Measurements from ENCODE around the gene COL5A1.
"Not testable (repeated sequence)": the region's sequence is repeated elsewhere in the genome, so short reads cannot be mapped to it uniquely, and the experiment has no call there.

COL5A1 gene

DNA sequence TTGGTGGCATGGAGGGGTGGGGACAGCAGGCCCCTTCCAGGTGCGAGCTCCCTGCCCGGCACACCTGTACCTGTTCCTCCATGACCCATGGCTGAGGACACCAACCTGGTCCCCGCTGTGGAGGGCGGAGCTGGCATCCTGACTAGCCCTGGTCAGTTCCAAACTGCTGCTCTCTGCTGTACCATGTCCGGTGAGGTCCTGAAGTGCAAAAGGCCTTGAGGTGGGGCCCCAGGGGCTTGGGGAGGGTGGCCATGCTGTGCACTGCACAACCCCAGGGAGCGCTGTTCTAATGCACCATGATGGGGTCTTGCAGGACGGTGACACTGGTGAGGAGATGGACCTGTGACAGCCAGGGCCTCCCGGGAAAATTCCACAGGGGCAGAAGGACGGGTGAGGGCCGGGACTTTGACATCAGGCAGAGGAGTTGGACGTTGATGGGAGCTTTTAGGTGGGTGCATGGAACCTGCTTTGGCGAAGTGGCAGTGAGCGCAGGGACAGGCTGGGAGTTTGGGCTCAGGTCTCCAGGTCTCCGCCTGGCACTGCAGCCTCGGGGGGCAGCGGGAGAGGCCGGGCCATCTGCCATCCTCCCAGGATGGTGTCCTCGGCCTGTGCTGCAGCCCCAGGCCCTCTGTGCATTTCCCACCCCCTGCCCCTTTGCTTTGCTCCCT lies 38.9 kb downstream of the COL5A1 start:
- no peak for DNase-seq

DNA sequence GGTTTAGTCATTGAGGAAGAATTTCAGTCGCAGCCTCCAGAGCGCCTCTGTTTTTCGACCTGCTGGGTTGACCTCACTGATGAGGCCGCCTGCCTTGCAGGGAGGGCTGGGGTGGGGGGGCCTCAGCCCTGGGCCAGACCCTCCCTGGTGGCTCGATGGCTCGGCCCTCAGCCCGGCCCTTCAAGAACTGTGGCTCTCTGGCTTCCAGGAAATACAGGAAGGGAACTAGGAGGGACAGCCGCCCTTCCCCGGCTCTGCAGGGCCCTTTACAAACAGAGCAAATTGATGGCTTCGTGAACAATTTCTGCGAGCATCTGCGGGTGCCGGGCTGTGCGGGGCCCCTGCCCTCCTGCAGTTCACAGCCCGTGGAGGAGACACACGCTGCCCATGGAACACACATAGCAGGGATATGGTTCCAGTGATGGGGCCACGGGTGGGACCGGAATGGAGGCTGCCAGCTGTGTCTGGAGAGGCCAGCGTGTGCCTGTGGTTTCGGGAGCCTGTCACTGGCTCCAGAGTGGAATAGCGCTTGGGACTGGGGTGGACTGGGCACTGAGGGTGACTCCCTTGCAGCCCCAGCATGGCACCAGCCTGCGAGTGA lies 39.6 kb downstream of the COL5A1 start:
- DNase-seq = no peak

DNA sequence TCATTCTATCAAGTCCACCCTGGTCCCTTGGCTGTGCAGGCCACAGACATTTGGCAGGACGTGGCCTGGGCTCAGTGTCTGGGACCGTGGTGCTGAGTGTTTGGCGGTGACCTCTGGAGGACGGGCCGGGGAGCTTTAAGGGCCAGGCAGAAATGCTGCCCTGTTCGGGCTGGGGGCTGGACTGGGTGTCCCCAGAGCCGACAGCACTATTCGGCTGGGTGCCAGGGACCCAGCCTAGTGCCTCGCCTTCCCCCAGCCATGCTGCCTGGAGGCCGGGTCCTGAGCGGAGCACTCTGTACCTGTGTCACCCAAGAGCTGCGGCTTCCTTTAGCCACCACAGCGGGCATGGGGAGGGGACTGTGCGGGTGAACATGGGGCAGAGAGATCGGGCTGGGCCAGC lies 40.4 kb downstream of the COL5A1 start:
- DNase-seq = no peak

DNA sequence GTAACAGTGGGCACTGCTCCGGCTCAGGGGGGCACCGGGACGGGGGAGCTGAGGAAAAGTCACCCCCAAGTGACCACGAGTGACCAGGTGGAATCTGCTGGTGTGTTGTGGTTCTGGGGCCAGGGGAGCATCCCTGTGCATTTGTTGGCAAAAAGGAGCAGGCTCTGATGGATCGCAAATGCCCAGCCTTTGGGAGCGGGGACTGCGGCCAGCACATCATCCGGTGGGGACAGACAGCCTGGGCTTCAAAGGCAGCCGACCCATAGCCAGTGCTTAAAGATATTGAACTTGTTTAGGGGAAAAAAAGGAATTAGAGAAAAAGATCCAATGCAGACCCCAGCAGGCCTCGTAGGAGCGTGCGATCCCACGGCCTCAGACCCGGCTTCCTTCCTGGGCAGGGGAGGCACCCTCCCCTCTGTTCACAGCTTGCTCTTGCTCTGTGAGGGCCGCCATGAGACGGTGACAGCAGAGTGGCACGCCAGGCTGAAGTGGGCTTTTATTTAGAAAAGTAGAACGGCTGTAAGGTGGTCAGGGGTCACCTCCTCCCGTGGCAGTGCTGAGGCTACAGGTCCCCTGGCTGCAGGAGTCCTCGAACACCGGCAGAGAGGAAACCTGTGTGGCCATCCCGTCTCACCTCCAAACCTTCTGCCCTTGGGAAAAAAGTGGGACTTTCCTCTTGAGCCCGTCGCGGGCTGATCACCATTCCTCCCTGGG lies 41.2 kb downstream of the COL5A1 start:
- no peak for DNase-seq

DNA sequence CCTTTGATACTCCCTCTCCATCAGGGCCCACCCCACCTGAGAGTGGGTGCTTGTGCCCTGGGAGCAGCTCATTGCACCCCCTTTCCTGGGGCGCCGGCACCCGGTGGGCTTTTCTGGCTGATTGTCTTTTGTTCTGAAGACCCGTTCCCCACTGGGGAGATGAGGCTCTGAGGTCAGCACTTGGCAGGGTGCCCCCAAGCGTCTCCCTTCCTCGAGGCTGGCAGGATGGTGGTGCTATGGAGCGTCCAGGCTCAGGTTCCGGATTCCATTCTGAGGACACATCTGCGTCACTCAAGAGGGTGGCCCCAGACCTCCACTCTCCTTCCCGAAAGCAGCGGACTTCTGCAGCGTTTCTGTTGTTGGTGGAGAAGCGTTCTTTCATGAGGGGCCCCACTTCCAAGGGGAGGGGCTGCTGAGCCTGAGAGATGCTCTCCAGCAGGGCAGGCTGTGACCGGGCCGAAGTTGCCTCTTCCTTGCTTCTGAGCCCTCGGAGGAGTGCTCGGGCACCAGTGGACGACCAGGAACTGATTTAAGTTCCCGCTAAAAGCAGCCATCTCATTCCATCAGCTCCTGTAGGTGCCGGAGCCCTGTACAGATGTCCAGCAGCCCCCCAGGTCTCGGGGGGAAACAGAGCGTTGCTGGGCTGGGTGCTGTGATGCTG lies 42.2 kb downstream of the COL5A1 start:
- DNase-seq = no peak

GRCh38 chr9:134684375-134684723 lies 42.7 kb downstream of the COL5A1 start:
- DNase-seq = no peak

DNA sequence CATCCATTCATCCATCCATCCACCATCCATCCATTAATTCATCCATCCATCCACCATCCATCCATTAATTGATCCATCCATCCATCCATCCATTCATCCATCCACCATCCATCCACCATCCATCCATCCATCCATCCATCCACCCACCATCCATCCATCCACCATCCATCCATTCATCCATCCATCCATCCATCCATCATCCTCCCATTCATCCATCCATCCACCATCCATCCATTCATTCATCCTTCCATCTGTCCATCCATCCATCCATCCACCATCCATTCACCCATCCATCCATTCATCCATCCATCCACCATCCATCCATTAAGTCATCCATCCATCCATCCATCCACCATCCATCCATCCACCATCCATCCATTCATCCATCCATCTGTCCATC lies 43.3 kb downstream of the COL5A1 start:
- DNase-seq = not testable (repeated sequence)

GRCh38 chr9:134685784-134686183 lies 44.2 kb downstream of the COL5A1 start:
- DNase-seq = no peak

DNA sequence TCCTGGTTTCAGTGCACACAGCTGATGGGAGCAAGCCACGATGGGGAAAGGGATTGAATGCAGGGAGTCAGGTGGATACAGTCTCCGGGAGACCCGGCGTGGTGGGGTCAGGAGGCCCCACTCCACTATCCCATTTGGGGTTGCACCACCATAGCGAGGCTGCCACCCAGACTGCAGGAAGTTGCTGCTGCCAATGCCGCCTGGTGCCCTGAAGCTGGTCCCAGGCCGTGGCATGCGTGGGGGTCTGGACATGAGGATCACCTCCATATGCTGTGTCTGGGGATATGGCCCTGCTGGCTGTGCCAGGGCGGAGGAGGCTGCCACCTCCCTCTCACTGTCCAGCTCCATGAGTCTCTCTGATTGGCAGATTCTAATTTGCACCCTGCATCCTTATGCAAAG lies 45.3 kb downstream of the COL5A1 start:
- DNase-seq = no peak

DNA sequence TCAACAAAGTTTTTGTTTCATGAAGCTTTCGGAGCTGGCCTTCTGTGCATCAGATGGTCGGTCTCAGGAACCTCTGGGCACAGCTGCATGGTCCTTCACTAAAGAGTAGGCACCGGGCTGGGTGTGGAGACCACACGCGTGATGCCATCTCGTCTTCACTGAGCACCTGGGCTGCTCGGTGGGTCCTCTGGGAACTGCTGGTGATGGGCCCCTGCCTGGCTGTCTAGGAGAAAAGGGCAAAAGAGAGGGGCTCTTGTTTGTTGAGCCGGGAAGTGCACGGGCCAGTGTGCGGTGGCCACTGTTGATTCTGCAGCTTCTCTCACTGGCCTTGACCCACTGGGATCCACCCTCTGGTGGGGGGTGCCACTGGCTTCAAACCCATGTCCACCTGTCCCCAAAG lies 46.0 kb downstream of the COL5A1 start:
- no peak for DNase-seq

GRCh38 chr9:134688231-134688630 lies 46.6 kb downstream of the COL5A1 start:
- no peak for DNase-seq

DNA sequence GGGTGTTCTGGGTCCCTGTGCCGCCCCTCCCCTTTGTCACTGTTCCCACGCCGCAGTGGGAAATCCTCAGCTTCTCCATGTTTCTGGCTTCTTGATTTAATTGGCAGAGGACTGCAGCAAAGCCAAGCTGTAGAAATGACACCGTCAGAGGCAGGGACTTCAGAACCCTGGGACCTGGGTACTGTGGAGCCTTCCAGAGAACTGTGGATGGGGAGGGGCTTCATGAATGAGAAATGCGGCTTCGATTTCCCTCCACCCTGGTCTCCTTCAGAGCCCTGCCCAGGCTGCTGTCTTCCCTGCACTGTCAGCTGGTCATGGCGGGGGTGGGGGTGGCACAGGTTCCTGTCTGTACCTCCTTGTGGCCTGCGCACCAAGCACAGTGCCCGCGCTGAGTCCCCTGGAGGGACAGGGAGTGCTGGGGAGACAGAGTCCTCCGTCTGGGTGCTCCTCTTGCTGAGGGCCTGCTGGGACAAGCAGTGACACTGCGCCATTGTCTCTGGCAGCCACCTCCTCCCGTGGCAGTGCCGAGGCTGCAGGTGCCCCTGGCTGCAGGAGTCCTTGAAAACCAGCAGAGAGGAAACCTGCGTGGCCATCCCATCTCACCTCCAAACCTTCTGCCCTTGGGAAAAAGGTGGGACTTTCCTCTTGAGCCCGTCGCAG lies 47.2 kb downstream of the COL5A1 start:
- DNase-seq = no peak

DNA sequence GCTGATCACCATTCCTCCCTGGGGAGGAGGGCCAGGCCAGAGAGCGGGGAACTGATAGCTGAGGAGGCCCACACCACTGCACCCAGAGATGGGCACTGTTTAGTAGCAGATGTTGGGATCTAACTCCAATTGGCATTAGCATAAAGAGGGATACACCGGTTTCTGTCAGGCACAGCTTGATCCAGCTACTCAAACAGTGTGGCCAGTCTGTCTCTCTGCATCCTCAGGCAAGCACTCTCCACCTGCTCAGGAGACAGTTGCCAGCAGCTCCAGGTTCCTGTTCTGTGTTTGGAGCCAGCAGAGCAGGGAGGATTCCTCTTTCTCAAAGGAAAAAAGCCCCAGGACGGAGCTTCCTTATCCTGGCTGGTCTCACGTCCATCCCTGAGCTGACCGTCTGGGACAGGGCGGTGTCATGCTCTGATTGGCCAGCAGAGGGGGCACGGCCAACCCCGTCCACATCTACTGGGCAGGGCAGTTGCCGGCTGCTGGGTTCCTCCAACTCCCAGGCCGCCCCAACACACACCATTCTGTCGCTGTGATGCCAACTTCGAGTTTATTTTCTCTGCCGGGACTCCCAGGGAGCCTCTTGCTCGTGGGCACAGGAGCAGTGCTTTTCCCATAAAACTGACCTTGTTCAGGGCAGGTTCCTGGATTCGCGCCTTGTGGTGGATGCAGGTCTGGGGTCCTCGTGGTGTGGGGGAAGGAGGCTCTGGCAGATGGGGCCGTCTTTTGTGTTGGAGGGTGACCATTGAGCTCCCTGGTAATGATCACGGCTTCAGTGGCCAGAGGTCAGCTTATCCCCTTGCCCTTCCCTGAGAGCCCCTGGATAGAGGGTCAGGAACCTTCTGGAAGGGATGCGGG lies 47.9 kb downstream of the COL5A1 start:
- DNase-seq = peak; percentile 5 to 6

DNA sequence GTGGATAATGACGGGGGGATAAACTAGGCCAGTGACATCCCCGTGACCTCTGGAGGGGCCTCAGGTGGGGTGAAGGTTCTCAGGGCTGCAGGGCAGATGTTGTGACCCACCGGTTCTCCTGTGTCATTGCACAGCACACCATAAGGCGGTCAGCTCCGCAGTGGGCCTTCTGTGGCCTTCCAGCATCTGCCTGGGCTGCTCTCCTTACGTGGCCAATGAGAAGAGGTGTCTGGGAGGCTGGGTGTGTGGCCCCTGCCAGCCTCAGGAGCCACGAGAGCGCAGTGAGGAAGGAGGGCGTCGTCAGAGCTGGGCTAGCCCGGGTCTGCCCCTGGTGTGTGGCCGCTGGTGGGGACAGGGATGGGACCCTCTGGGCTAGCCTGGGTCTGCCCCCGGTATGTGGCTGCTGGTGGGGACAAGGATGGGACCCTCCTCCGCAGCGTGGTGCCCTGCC lies 48.7 kb downstream of the COL5A1 start:
- DNase-seq = no peak

GRCh38 chr9:134690946-134691694 lies 49.5 kb downstream of the COL5A1 start:
- no peak for DNase-seq

DNA sequence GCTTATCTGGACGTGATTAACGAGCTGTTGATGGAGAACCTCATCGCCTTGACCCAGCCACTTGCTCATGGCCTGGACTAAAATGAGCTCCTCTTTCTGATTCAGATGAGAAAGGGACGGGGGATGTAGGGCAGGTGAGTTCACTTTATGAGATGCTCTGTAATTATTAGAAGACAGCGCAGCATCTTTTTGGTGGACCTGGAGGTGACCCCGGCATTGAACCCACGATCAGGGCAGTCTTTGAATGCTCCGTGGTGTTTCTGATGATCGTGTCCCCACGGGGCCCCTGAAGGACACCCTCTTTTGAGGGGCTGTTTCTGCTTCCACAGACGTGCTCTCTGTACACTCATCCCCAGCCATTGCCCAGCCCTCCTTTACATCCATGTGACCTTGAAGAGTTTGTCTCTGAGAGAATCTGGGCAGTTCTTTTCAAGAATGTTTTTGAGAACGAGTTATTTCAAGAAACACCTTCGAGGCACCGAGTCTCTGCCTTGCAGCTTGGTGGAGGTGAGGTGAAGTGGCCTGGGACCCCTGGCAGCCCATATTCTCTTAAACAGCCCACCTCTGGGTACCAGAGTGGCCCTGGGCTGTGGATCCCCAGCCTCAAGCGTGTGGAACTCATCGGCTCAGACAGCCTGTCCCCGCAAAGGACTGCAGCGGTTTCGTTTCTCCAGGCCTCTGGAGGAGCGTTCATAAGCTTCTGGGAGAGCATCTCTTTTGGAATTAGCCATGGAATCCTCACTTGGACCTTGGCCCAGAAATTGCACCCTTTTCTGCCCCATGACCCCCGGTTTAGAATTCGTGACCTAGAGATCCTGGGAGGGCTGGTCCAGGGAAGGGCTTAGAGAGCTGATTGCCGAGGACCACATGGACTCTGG lies 50.3 kb downstream of the COL5A1 start:
- no peak for DNase-seq

GRCh38 chr9:134692573-134692860 lies 50.9 kb downstream of the COL5A1 start:
- DNase-seq = no peak

GRCh38 chr9:134693011-134693410 lies 51.4 kb downstream of the COL5A1 start:
- no peak for DNase-seq

DNA sequence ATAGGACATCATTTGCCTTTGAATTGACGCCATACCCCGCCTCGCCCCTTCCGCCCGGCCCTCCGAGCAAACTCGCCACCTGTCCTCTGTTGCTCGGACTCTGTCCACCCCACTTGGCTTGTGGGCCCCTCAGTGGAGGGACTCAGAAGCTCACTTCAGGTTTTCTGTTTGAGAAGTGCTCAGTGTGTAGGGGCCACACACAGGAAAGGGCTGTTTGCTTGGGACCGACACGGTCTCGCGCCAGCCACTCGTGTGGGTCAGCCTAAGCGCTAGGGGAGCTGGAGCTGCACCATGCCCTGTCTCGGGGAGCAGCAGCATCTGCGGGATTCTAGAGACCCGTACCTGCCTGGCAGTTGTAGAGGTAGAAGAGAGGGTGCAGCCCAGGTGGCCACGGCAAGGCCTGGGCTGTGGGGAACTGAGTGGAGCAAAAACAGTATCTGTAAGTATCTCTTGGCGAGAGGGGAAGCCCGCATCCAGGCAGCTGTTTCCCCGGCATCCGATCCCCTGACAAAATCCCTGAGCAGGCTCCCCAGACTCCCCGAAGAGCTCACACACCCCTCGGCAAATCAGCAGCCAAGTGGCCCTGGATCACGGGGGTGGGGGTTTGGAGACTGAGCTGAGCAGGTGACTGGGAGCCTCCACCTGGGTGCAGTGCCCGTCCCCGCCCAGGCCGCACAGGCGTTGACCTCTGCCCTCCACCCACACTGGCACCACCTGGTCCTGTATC lies 52.2 kb downstream of the COL5A1 start:
- DNase-seq = no peak

- no peak for DNase-seq
Observed at GRCh38 chr9:134694368-134694665, 52.7 kb downstream of the COL5A1 start.

Data from CD4-positive, alpha-beta T cell treated with Interleukin-1 beta for 1 hour (primary cell).